GM18858 (cell line): Measurements from ENCODE around the gene ARHGAP24.

Experiments used
- ATAC-seq: cut with Tn5 transposase; IDR thresholded peaks from one replicate; pipeline ENCODE4 v1.9.1; 2021; ENCODE audit not compliant: unreplicated experiment

The ARHGAP24 gene

GRCh38 chr4:85733798-85734197 lies 258.8 kb downstream of the ARHGAP24 start:
- ATAC-seq, result no peak

GRCh38 chr4:85734424-85734831 lies 259.5 kb downstream of the ARHGAP24 start:
- ATAC-seq, result no peak

GRCh38 chr4:85736571-85736970 lies 261.6 kb downstream of the ARHGAP24 start:
- ATAC-seq, result no peak

- no peak for ATAC-seq
Observed at GRCh38 chr4:85737254-85737653, 262.3 kb downstream of the ARHGAP24 start.

GRCh38 chr4:85738721-85739120 lies 263.8 kb downstream of the ARHGAP24 start:
- ATAC-seq, result no peak

- ATAC-seq, result no peak
Observed at GRCh38 chr4:85740431-85740861, 265.5 kb downstream of the ARHGAP24 start.

- no peak for ATAC-seq
Observed at GRCh38 chr4:85741381-85741780, 266.4 kb downstream of the ARHGAP24 start.

GRCh38 chr4:85741921-85742591 lies 267.1 kb downstream of the ARHGAP24 start:
- no peak for ATAC-seq

GRCh38 chr4:85744950-85745349 lies 270.0 kb downstream of the ARHGAP24 start:
- no peak for ATAC-seq

GRCh38 chr4:85745939-85746338 lies 271.0 kb downstream of the ARHGAP24 start:
- no peak for ATAC-seq

GRCh38 chr4:85747882-85748491 lies 273.0 kb downstream of the ARHGAP24 start:
- peak; percentile 62 for ATAC-seq

- ATAC-seq, result no peak
Observed at GRCh38 chr4:85748654-85749053, 273.7 kb downstream of the ARHGAP24 start.

- no peak for ATAC-seq
Observed at GRCh38 chr4:85751866-85752265, 276.9 kb downstream of the ARHGAP24 start.

- ATAC-seq, result no peak
Observed at GRCh38 chr4:85755285-85755684, 280.3 kb downstream of the ARHGAP24 start.

- ATAC-seq, result no peak
Observed at GRCh38 chr4:85756938-85757337, 282.0 kb downstream of the ARHGAP24 start.

- ATAC-seq, result no peak
Observed at GRCh38 chr4:85759388-85759787, 284.4 kb downstream of the ARHGAP24 start.

- no peak for ATAC-seq
Observed at GRCh38 chr4:85760511-85760910, 285.6 kb downstream of the ARHGAP24 start.

- no peak for ATAC-seq
Observed at GRCh38 chr4:85761803-85762528, 287.0 kb downstream of the ARHGAP24 start.

- no peak for ATAC-seq
Observed at GRCh38 chr4:85762529-85762871, 287.6 kb downstream of the ARHGAP24 start.

GRCh38 chr4:85763202-85763601 lies 288.3 kb downstream of the ARHGAP24 start:
- ATAC-seq, result no peak

- ATAC-seq, result no peak
Observed at GRCh38 chr4:85767649-85768048, 292.7 kb downstream of the ARHGAP24 start.

GRCh38 chr4:85769009-85769408 lies 294.1 kb downstream of the ARHGAP24 start:
- ATAC-seq, result no peak
